ENCODE measurements around the gene SLC16A3.

SLC16A3 gene

DNA sequence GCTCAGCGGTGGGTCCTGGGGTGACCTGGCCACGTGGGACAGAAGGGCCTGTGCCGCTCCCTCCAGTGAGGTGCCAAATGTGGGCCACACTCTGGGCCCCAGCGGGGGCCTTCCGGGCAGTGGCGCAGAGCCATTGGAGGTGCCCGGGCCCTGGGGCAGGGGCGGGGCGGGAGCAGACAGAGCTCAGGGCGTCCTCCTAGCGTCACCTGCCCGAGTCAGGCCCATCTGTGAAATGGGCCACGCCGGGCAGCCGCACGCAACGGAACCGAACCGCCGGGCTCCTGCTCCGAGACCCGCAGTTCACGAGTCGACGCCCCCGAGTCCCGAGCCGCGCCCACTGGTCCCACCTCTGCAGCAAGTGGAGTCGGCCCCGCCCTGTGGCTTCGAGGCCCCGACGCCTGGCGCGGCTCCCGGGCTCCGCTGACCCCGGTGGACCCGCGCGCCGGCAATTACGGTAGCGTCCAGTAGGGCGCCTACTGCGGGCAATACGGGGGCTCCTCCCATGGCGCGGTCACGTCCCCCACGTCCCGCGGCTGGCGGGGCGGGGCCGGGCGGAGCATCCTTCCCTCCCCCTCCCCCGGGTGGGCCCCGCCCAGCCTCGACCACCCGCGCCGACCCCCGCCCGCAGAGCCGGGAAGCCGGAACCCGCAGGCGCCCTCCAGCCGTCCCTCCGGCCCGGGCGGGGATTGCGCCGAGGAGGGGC, 1.9 kb downstream of the SLC16A3 start:
- TF ChIP-seq, protein P1, sequence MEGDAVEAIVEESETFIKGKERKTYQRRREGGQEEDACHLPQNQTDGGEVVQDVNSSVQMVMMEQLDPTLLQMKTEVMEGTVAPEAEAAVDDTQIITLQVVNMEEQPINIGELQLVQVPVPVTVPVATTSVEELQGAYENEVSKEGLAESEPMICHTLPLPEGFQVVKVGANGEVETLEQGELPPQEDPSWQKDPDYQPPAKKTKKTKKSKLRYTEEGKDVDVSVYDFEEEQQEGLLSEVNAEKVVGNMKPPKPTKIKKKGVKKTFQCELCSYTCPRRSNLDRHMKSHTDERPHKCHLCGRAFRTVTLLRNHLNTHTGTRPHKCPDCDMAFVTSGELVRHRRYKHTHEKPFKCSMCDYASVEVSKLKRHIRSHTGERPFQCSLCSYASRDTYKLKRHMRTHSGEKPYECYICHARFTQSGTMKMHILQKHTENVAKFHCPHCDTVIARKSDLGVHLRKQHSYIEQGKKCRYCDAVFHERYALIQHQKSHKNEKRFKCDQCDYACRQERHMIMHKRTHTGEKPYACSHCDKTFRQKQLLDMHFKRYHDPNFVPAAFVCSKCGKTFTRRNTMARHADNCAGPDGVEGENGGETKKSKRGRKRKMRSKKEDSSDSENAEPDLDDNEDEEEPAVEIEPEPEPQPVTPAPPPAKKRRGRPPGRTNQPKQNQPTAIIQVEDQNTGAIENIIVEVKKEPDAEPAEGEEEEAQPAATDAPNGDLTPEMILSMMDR (IDR thresholded peaks at IDR 0.05; ENCODE audit: insufficient read depth, missing control alignments), result no peak
- DNase-seq (ENCODE audit: insufficient read length, low spot score) (no peak), FAIRE-seq (no peak)

DNA sequence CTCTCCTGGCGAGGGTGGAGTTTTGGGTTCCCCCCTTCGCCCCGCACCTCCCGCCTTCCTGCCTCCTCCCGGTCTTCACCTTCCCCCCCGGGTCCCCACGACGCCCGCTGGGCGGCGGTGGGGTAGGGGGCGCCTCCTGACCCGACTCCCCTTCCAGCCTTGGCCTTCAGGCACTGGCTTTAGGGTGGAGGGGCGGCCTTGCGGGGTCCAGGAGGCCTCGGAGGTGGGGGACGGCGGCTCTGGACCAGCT, 2.4 kb downstream of the SLC16A3 start:
- DNase-seq (ENCODE audit: insufficient read length, low spot score) (no peak), FAIRE-seq (no peak)
- TF ChIP-seq, protein P1 (IDR thresholded peaks at IDR 0.05; ENCODE audit: insufficient read depth, missing control alignments), result no peak

DNA sequence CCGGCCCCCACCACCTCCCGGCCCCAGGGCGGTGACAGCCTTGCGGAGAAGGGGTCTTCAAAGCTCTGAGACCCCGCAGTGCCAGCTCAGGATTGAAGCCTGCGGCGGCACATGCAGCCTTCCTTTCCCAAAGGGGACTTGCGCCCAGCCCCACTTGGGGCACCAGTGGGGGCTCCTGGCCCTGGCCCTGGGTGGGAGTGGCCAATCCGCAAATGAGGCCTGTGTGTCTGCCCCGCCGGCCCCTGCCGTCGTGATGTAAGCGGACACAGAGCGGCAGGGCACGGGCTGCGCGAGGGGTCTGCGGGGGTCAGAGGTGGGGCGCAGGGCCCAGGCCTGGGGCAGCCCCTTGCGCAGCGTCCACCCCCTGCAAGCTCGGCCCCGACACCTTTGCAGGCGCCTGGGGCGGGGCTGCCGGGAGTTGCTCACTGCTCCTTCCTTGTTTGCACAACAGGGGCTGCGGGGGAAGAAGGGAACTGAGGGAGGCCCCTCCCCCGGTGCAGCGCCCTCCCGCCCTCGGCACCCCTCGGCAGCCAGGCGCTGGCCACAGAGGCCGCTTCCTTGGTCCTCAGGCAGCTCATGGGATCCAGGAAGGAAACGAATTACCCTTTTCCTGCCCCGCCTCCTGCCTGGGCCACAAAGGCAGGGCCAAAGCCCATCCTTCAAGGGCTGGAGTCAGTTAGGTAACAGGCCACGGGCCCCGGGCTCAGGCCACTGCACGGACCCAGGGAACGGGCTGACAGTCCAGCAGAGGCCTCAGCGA, 2.9 kb downstream of the SLC16A3 start:
- TF ChIP-seq, protein P1 (IDR thresholded peaks at IDR 0.05; ENCODE audit: insufficient read depth, missing control alignments), result no peak
- no peak for FAIRE-seq
- no peak for DNase-seq (ENCODE audit: insufficient read length, low spot score)

GRCh38 chr17:82232322-82232820, 3.5 kb downstream of the SLC16A3 start:
- FAIRE-seq (no peak), DNase-seq (ENCODE audit: insufficient read length, low spot score) (no peak)
- TF ChIP-seq, protein P1 (IDR thresholded peaks at IDR 0.05; ENCODE audit: insufficient read depth, missing control alignments), result no peak

GRCh38 chr17:82232876-82233785, 4.3 kb downstream of the SLC16A3 start:
- no peak for FAIRE-seq
- TF ChIP-seq, protein P1 (IDR thresholded peaks at IDR 0.05; ENCODE audit: insufficient read depth, missing control alignments), result no peak
- DNase-seq (ENCODE audit: insufficient read length, low spot score), result no peak

GRCh38 chr17:82234211-82235055, 5.6 kb downstream of the SLC16A3 start:
- DNase-seq (ENCODE audit: insufficient read length, low spot score), result no peak
- TF ChIP-seq, protein P1 (IDR thresholded peaks at IDR 0.05; ENCODE audit: insufficient read depth, missing control alignments), result no peak
- no peak for FAIRE-seq
